ENCODE measurements around the gene EXOSC9.

The EXOSC9 gene

DNA sequence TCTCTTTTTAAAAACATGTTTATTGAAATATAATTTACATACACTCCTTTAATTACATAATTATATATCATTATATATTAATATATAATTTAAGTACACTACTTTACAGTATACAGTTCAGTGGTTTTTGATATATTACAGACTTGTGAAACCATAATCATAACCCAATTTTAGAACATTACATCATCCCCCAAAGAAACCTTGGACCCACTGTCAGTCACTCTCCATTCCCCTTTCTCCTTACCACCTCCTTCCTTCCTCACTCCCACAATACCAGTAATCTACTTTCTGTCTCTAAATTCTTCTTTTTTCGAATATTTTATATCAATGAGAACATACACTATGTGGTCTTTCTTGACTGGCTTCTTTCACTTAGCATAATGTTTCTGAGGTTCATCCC, 17.9 kb upstream of the EXOSC9 start:
- no peak for TF ChIP-seq EZH2phosphoT487 (IDR thresholded peaks at IDR 0.05; ENCODE audit: borderline replicate concordance)
- TF ChIP-seq, protein P1, sequence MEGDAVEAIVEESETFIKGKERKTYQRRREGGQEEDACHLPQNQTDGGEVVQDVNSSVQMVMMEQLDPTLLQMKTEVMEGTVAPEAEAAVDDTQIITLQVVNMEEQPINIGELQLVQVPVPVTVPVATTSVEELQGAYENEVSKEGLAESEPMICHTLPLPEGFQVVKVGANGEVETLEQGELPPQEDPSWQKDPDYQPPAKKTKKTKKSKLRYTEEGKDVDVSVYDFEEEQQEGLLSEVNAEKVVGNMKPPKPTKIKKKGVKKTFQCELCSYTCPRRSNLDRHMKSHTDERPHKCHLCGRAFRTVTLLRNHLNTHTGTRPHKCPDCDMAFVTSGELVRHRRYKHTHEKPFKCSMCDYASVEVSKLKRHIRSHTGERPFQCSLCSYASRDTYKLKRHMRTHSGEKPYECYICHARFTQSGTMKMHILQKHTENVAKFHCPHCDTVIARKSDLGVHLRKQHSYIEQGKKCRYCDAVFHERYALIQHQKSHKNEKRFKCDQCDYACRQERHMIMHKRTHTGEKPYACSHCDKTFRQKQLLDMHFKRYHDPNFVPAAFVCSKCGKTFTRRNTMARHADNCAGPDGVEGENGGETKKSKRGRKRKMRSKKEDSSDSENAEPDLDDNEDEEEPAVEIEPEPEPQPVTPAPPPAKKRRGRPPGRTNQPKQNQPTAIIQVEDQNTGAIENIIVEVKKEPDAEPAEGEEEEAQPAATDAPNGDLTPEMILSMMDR (conservative IDR thresholded peaks at IDR 0.05; ENCODE audit: low read length): no peak

DNA sequence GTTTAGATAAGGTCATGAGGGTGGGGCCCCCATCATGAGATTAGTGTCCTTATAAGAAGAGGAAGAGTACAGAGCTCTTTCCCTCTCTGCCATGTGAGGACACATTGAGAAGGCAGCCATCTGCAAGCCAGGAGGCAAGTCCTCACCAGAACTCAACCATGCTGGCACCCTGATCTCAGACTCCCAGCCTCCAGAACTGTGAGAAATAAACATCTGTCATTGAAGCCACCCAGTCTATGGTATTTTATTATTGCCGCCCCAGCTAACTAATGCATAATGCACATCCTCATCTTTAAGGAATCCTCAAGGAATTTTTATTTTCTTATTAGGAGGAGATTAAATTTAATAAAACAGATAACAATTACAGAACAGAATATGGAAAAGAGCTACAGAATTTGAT, 16.7 kb upstream of the EXOSC9 start:
- no peaks in the 10 kb centered on the region for H3K79me2 ChIP-seq (ENCODE audit: insufficient read depth, low read length)
- H3K9ac ChIP-seq (ENCODE audit: low read depth, low read length, poor library complexity, severe bottlenecking): no peak overlapping the region
- H3K36me3 ChIP-seq (ENCODE audit: insufficient read depth, low read length): no peaks in the 10 kb centered on the region
- TF ChIP-seq EZH2phosphoT487 (IDR thresholded peaks at IDR 0.05; ENCODE audit: borderline replicate concordance): no peak
- TF ChIP-seq, protein P1 (conservative IDR thresholded peaks at IDR 0.05; ENCODE audit: low read length): no peak
- H3K27me3 ChIP-seq (ENCODE audit: insufficient read depth, low read length, poor library complexity, severe bottlenecking): no peaks in the 10 kb centered on the region
- H3K4me2 ChIP-seq (ENCODE audit: low read depth, low read length, poor library complexity, severe bottlenecking): no peak overlapping the region
- H3K9me3 ChIP-seq (ENCODE audit: insufficient read depth, low read depth, low read length): no peaks in the 10 kb centered on the region
- H3K4me1 ChIP-seq (ENCODE audit: insufficient read depth, low read length, poor library complexity, severe bottlenecking): no peaks in the 10 kb centered on the region
- H4K20me1 ChIP-seq (ENCODE audit: insufficient read depth, low read length, poor library complexity, severe bottlenecking): no peaks in the 10 kb centered on the region
- no peak overlapping the region for H2AFZ ChIP-seq (ENCODE audit: low read length)
- no peaks in the 10 kb centered on the region for H3F3A ChIP-seq (ENCODE audit: low read depth)
- H3K4me3 ChIP-seq (ENCODE audit: low read length, poor library complexity, severe bottlenecking): no peak overlapping the region
- H3K9me2 ChIP-seq (replicated peaks; ENCODE audit: low read depth, low read length): no peaks in the 10 kb centered on the region

More for the DNA sequence above, 17.9 kb upstream of the EXOSC9 start:
- Histone ChIP-seq H3K4me3 (ENCODE audit: low read length, poor library complexity, severe bottlenecking) (no peak overlapping the region), H3F3A (ENCODE audit: low read depth) (no peaks in the 10 kb centered on the region), H3K9me2 (replicated peaks; ENCODE audit: low read depth, low read length) (no peaks in the 10 kb centered on the region), H3K9ac (ENCODE audit: low read depth, low read length, poor library complexity, severe bottlenecking) (no peak overlapping the region), H3K4me1 (ENCODE audit: insufficient read depth, low read length, poor library complexity, severe bottlenecking) (no peaks in the 10 kb centered on the region), H2AFZ (ENCODE audit: low read length) (no peak overlapping the region), H3K4me2 (ENCODE audit: low read depth, low read length, poor library complexity, severe bottlenecking) (no peak overlapping the region), H3K27me3 (ENCODE audit: insufficient read depth, low read length, poor library complexity, severe bottlenecking) (no peaks in the 10 kb centered on the region), H4K20me1 (ENCODE audit: insufficient read depth, low read length, poor library complexity, severe bottlenecking) (no peaks in the 10 kb centered on the region), H3K79me2 (ENCODE audit: insufficient read depth, low read length) (no peaks in the 10 kb centered on the region), H3K9me3 (ENCODE audit: insufficient read depth, low read depth, low read length) (no peaks in the 10 kb centered on the region), H3K36me3 (ENCODE audit: insufficient read depth, low read length) (no peaks in the 10 kb centered on the region)

DNA sequence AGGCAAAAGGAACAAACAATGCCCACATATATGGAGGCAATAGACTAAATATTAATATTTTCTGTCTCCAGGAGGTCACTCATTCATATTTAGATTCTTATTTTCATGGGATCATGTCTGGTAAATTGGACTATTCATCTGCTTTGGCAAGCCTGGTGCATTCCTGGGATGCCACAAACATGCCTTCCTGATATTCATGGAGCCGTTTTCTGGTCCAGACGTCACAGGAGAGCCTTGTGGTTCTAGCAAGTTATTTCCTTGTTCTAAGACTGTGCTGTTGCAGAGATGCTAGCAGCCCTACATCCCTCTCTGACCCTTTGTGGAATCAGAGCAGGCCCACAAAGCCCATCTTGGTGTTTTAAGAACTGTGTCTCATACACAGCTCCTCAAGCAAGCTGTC, 16.1 kb upstream of the EXOSC9 start:
- Histone ChIP-seq H3K4me2 (ENCODE audit: low read depth, low read length, poor library complexity, severe bottlenecking) (no peak overlapping the region), H3K9ac (ENCODE audit: low read depth, low read length, poor library complexity, severe bottlenecking) (no peak overlapping the region), H3K9me3 (ENCODE audit: insufficient read depth, low read depth, low read length) (no peaks in the 10 kb centered on the region), H3K4me3 (ENCODE audit: low read length, poor library complexity, severe bottlenecking) (no peak overlapping the region), H4K20me1 (ENCODE audit: insufficient read depth, low read length, poor library complexity, severe bottlenecking) (no peaks in the 10 kb centered on the region), H2AFZ (ENCODE audit: low read length) (no peak overlapping the region), H3K4me1 (ENCODE audit: insufficient read depth, low read length, poor library complexity, severe bottlenecking) (no peaks in the 10 kb centered on the region), H3K27me3 (ENCODE audit: insufficient read depth, low read length, poor library complexity, severe bottlenecking) (no peaks in the 10 kb centered on the region), H3F3A (ENCODE audit: low read depth) (no peaks in the 10 kb centered on the region), H3K79me2 (ENCODE audit: insufficient read depth, low read length) (no peaks in the 10 kb centered on the region), H3K36me3 (ENCODE audit: insufficient read depth, low read length) (no peaks in the 10 kb centered on the region), H3K9me2 (replicated peaks; ENCODE audit: low read depth, low read length) (no peaks in the 10 kb centered on the region)
- no peak for TF ChIP-seq EZH2phosphoT487 (IDR thresholded peaks at IDR 0.05; ENCODE audit: borderline replicate concordance)
- TF ChIP-seq, protein P1 (conservative IDR thresholded peaks at IDR 0.05; ENCODE audit: low read length): no peak
